CD4-positive, alpha-beta T cell treated with Interleukin-17A for 1 hour (primary cell): Measurements from ENCODE around the gene DCAF8L2.
"Not testable (repeated sequence)": the region's sequence is repeated elsewhere in the genome, so short reads cannot be mapped to it uniquely, and the experiment has no call there.

Experiments used
- DNase-seq: peaks from one replicate; pipeline ENCODE4 v3.0.0-alpha.2; 2020

The DCAF8L2 gene

GRCh38 chrX:27590044-27590443 is at the start of gene DCAF8L2:
TSS of gene DCAF8L2 (plus strand) at chrX:27590344. CDS start at chrX:27746896, 156,552 bp downstream.
- no peak for DNase-seq

GRCh38 chrX:27541161-27541560 is 49.0 kb upstream of the DCAF8L2 start:
- DNase-seq = not testable (repeated sequence)

- no peak for DNase-seq
These were observed 41.5 kb upstream of the DCAF8L2 start for GRCh38 chrX:27548624-27549023.

GRCh38 chrX:27549688-27550087 is 40.5 kb upstream of the DCAF8L2 start:
- DNase-seq = no peak

- no peak for DNase-seq
These were observed 34.6 kb upstream of the DCAF8L2 start for GRCh38 chrX:27555514-27555913.

GRCh38 chrX:27565992-27566391 is 24.2 kb upstream of the DCAF8L2 start:
- no peak for DNase-seq

GRCh38 chrX:27571164-27571563 is 19.0 kb upstream of the DCAF8L2 start:
- no peak for DNase-seq

GRCh38 chrX:27575565-27575964 is 14.6 kb upstream of the DCAF8L2 start:
- no peak for DNase-seq

GRCh38 chrX:27583976-27584375 is 6.2 kb upstream of the DCAF8L2 start:
- no peak for DNase-seq

GRCh38 chrX:27591938-27592337 is 1.8 kb downstream of the DCAF8L2 start:
- DNase-seq = no peak

GRCh38 chrX:27597508-27597907 is 7.4 kb downstream of the DCAF8L2 start:
- DNase-seq = no peak

- DNase-seq = no peak
These were observed 8.2 kb downstream of the DCAF8L2 start for GRCh38 chrX:27598312-27598711.

- DNase-seq = no peak
These were observed 9.8 kb downstream of the DCAF8L2 start for GRCh38 chrX:27599928-27600327.

- DNase-seq = no peak
These were observed 10.5 kb downstream of the DCAF8L2 start for GRCh38 chrX:27600686-27601085.

GRCh38 chrX:27608671-27609070 is 18.5 kb downstream of the DCAF8L2 start:
- DNase-seq = no peak

GRCh38 chrX:27619459-27619858 is 29.3 kb downstream of the DCAF8L2 start:
- DNase-seq = no peak

GRCh38 chrX:27619975-27620374 is 29.8 kb downstream of the DCAF8L2 start:
- no peak for DNase-seq

GRCh38 chrX:27622883-27623282 is 32.7 kb downstream of the DCAF8L2 start:
- no peak for DNase-seq

GRCh38 chrX:27626066-27626465 is 35.9 kb downstream of the DCAF8L2 start:
- no peak for DNase-seq

- no peak for DNase-seq
These were observed 43.2 kb downstream of the DCAF8L2 start for GRCh38 chrX:27633328-27633727.

- no peak for DNase-seq
These were observed 66.4 kb downstream of the DCAF8L2 start for GRCh38 chrX:27656581-27656980.

- no peak for DNase-seq
These were observed 70.7 kb downstream of the DCAF8L2 start for GRCh38 chrX:27660878-27661277.

GRCh38 chrX:27671234-27671633 is 81.1 kb downstream of the DCAF8L2 start:
- no peak for DNase-seq

GRCh38 chrX:27674491-27674890 is 84.3 kb downstream of the DCAF8L2 start:
- no peak for DNase-seq

- DNase-seq = no peak
These were observed 85.3 kb downstream of the DCAF8L2 start for GRCh38 chrX:27675493-27675892.

GRCh38 chrX:27679281-27679680 is 89.1 kb downstream of the DCAF8L2 start:
- no peak for DNase-seq
